ENCODE measurements around the gene NUP188.

NUP188 gene

DNA sequence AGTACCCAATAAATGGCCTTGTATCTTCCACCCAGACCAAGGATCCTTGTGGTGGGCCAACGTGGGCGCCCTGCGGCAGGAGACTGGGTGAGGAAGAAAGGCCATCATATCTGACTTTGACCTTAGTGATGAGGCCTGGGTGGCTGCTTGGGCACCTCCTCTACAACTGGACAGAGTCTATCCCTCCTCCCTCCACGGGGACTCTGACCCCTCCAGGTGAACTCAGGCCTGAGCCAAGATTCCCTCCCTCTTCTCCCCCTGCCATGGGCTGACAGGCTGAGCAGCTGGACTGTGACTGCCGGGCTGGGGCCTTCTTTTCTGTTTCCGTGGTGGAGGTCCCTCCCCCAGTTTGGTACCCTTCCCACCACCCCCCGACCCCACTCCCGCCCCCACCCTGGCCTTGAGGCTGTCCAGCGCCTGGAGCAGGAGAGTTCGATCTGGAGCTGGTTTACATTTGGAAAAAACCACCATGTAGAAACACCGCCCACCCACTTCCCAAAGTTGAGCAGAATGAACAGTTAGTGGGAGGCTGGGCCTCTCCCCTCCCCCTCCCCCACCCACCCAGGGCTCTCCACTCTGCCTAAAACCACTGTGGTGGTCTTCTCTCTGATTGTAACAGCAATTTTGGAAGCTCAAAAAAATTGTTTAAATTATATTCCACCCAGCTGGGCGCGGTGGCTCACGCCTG is 28.0 kb upstream of the NUP188 start:
- TF ChIP-seq RARB (CRISPR knock-in tag; IDR thresholded peaks at IDR 0.05) (no peak), ISL1 (CRISPR knock-in tag; IDR thresholded peaks at IDR 0.05) (no peak), SNAI2 (CRISPR knock-in tag; IDR thresholded peaks at IDR 0.05) (no peak), ESRRG (CRISPR knock-in tag; IDR thresholded peaks at IDR 0.05) (no peak), CSRNP3 (CRISPR knock-in tag; IDR thresholded peaks at IDR 0.05) (no peak), CREB5 (CRISPR knock-in tag; IDR thresholded peaks at IDR 0.05; ENCODE audit: low read depth) (no peak), ZNF8 (CRISPR knock-in tag; IDR thresholded peaks at IDR 0.05) (no peak), BACH2 (CRISPR knock-in tag; IDR thresholded peaks at IDR 0.05; ENCODE audit: borderline replicate concordance) (no peak), OSR1 (CRISPR knock-in tag; IDR thresholded peaks at IDR 0.05) (no peak), PPARA (CRISPR knock-in tag; IDR thresholded peaks at IDR 0.05; ENCODE audit: borderline replicate concordance) (no peak), ZNF70 (CRISPR knock-in tag; IDR thresholded peaks at IDR 0.05) (no peak), ZFP3 (CRISPR knock-in tag; IDR thresholded peaks at IDR 0.05) (no peak), TCF4 (CRISPR knock-in tag; IDR thresholded peaks at IDR 0.05; ENCODE audit: borderline replicate concordance) (no peak), TOX (CRISPR knock-in tag; IDR thresholded peaks at IDR 0.05; ENCODE audit: borderline replicate concordance) (no peak), ZC3H10 (CRISPR knock-in tag; IDR thresholded peaks at IDR 0.05) (no peak), ARNTL (CRISPR knock-in tag; IDR thresholded peaks at IDR 0.05; ENCODE audit: borderline replicate concordance, low read depth) (no peak), GLIS3 (CRISPR knock-in tag; IDR thresholded peaks at IDR 0.05) (no peak)
- TF ChIP-seq, protein P1, sequence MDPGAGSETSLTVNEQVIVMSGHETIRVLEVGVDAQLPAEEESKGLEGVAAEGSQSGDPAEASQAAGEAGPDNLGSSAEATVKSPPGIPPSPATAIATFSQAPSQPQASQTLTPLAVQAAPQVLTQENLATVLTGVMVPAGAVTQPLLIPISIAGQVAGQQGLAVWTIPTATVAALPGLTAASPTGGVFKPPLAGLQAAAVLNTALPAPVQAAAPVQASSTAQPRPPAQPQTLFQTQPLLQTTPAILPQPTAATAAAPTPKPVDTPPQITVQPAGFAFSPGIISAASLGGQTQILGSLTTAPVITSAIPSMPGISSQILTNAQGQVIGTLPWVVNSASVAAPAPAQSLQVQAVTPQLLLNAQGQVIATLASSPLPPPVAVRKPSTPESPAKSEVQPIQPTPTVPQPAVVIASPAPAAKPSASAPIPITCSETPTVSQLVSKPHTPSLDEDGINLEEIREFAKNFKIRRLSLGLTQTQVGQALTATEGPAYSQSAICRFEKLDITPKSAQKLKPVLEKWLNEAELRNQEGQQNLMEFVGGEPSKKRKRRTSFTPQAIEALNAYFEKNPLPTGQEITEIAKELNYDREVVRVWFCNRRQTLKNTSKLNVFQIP (CRISPR knock-in tag; IDR thresholded peaks at IDR 0.05; ENCODE audit: borderline replicate concordance, low read depth) = no peak
- TF ChIP-seq, protein P2, sequence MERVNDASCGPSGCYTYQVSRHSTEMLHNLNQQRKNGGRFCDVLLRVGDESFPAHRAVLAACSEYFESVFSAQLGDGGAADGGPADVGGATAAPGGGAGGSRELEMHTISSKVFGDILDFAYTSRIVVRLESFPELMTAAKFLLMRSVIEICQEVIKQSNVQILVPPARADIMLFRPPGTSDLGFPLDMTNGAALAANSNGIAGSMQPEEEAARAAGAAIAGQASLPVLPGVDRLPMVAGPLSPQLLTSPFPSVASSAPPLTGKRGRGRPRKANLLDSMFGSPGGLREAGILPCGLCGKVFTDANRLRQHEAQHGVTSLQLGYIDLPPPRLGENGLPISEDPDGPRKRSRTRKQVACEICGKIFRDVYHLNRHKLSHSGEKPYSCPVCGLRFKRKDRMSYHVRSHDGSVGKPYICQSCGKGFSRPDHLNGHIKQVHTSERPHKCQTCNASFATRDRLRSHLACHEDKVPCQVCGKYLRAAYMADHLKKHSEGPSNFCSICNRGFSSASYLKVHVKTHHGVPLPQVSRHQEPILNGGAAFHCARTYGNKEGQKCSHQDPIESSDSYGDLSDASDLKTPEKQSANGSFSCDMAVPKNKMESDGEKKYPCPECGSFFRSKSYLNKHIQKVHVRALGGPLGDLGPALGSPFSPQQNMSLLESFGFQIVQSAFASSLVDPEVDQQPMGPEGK (CRISPR knock-in tag; IDR thresholded peaks at IDR 0.05; ENCODE audit: borderline replicate concordance) = no peak
- no peak for ATAC-seq

GRCh38 chr9:128920381-128921058 is 27.0 kb upstream of the NUP188 start, which contains the start of gene PHYHD1:
Gene PHYHD1, plus strand, starts transcription at chr9:128920982. Its CDS starts 1,342 bp downstream, at chr9:128922324.
- peak; percentile 58 for ATAC-seq
- TF ChIP-seq ZNF70 (CRISPR knock-in tag; IDR thresholded peaks at IDR 0.05) (no peak), CSRNP3 (CRISPR knock-in tag; IDR thresholded peaks at IDR 0.05) (no peak), TCF4 (CRISPR knock-in tag; IDR thresholded peaks at IDR 0.05; ENCODE audit: borderline replicate concordance) (no peak), SNAI2 (CRISPR knock-in tag; IDR thresholded peaks at IDR 0.05) (no peak), BACH2 (CRISPR knock-in tag; IDR thresholded peaks at IDR 0.05; ENCODE audit: borderline replicate concordance) (no peak), RARB (CRISPR knock-in tag; IDR thresholded peaks at IDR 0.05) (no peak), TOX (CRISPR knock-in tag; IDR thresholded peaks at IDR 0.05; ENCODE audit: borderline replicate concordance) (no peak)
- TF ChIP-seq, protein P2 (CRISPR knock-in tag; IDR thresholded peaks at IDR 0.05; ENCODE audit: borderline replicate concordance) = no peak
- TF ChIP-seq, protein P1 (CRISPR knock-in tag; IDR thresholded peaks at IDR 0.05; ENCODE audit: borderline replicate concordance, low read depth) = no peak

All from SK-N-SH treated with all-trans-retinoic acid at 6 μM for 48 hours (cell line).